Keratinocyte (primary cell): Measurements from ENCODE around the gene SEMA4D. TPM values are rescaled to one million over a fixed set of nuclear protein-coding genes. Genes with fewer than 3 reads are reported as not detected.

Experiments
- DNase-seq: peaks from one replicate; pipeline ENCODE4 v3.0.0-alpha.2; 2011; ENCODE audit warnings: low read depth, missing footprints, low spot score
- FAIRE-seq: peaks from 2 replicates; lab custom pipeline; 2011; peaks lifted over from hg19 to GRCh38; lab: Jason Lieb, UNC
- H2AFZ ChIP-seq: 2 replicates; pipeline ENCODE4 v1.6.0; 2012; ENCODE audit warnings: low read length, control low read depth, inconsistent platforms; ENCODE audit not compliant: control insufficient read depth
- H3K27ac ChIP-seq: 2 replicates; pipeline ENCODE4 v1.5.1; 2011; ENCODE audit warnings: low read length; ENCODE audit not compliant: control insufficient read depth, insufficient read depth
- H3K27me3 ChIP-seq: 3 replicates; pipeline ENCODE4 v1.6.0; 2011; ENCODE audit warnings: low read length; ENCODE audit not compliant: control insufficient read depth, insufficient read depth; ENCODE audit errors: extremely low read depth
- H3K36me3 ChIP-seq, 2 experiments: 2 replicates in 1 of 2; 3 replicates in 1 of 2; pipeline ENCODE4 v1.5.1; 2011; ENCODE audit warnings: low read length in 2 of 2, mild to moderate bottlenecking in 1 of 2; ENCODE audit not compliant: control insufficient read depth in 2 of 2, insufficient read depth in 2 of 2; ENCODE audit errors: extremely low read depth in 1 of 2
- H3K4me1 ChIP-seq: 3 replicates; pipeline ENCODE4 v1.5.1; 2011; ENCODE audit warnings: low read length; ENCODE audit not compliant: control insufficient read depth, insufficient read depth; ENCODE audit errors: extremely low read depth
- H3K4me2 ChIP-seq: 3 replicates; pipeline ENCODE4 v1.6.0; 2011; ENCODE audit warnings: low read depth, low read length; ENCODE audit not compliant: control insufficient read depth, insufficient read depth; ENCODE audit errors: extremely low read depth
- H3K4me3 ChIP-seq, 3 experiments: fragments of 200-600 bp in 1 of 3; sonication (generic) in 1 of 3; 2 replicates in 2 of 3; 3 replicates in 1 of 3; pipeline ENCODE4 v1.5.1; 2011 to 2016; ENCODE audit warnings: low read length in 3 of 3, mild to moderate bottlenecking in 3 of 3, control low read depth in 2 of 3, inconsistent platforms in 1 of 3, low read depth in 1 of 3, mixed read lengths in 1 of 3, mixed run types in 1 of 3, moderate library complexity in 1 of 3; ENCODE audit not compliant: control insufficient read depth in 2 of 3, insufficient read depth in 2 of 3; ENCODE audit errors: extremely low read depth in 1 of 3
- H3K79me2 ChIP-seq: 2 replicates; pipeline ENCODE4 v1.6.0; 2012; ENCODE audit warnings: low read length; ENCODE audit not compliant: control insufficient read depth, insufficient read depth
- H3K9ac ChIP-seq: 3 replicates; pipeline ENCODE4 v1.6.0; 2011; ENCODE audit warnings: low read length; ENCODE audit not compliant: control insufficient read depth, insufficient read depth; ENCODE audit errors: extremely low read depth
- H3K9me1 ChIP-seq: 3 replicates; pipeline ENCODE4 v1.6.0; 2011; ENCODE audit warnings: low read length; ENCODE audit not compliant: control insufficient read depth, insufficient read depth; ENCODE audit errors: extremely low read depth
- H3K9me3 ChIP-seq: 2 replicates; pipeline ENCODE4 v1.5.1; 2012; ENCODE audit warnings: low read depth, low read length; ENCODE audit not compliant: control insufficient read depth
- H4K20me1 ChIP-seq: 3 replicates; pipeline ENCODE4 v1.6.0; 2011; ENCODE audit warnings: low read length; ENCODE audit not compliant: control insufficient read depth, insufficient read depth; ENCODE audit errors: extremely low read depth
- CTCF ChIP-seq, 3 experiments: IDR thresholded peaks in 1 of 3; conservative IDR thresholded peaks in 1 of 3; optimal IDR thresholded peaks in 1 of 3; 2 replicates in 2 of 3; 3 replicates in 1 of 3; pipeline versions ENCODE3 to v1.5.1; 2011; ENCODE audit warnings: low read length in 3 of 3, mild to moderate bottlenecking in 3 of 3, moderate library complexity in 2 of 3, control low read depth in 1 of 3, inconsistent platforms in 1 of 3; ENCODE audit not compliant: insufficient read depth in 2 of 3; ENCODE audit errors: extremely low read depth in 1 of 3
- EZH2 ChIP-seq: IDR thresholded peaks from one replicate; pipeline ENCODE4 v1.6.1; 2012; ENCODE audit warnings: inconsistent platforms, mild to moderate bottlenecking, low read length, moderate library complexity
- dilution Hi-C: fragments of 300-500 bp; cut with MboI; formaldehyde crosslinking; loops from one replicate; pipeline ENCODE4 v1.7.0; 2020; ENCODE audit warnings: low sequenced_read_pairs; ENCODE audit not compliant: extremely low pct_ligation_motif_present
- polyA plus RNA-seq, 5 experiments: library from polyadenylated mRNA; depleted of rRNA in 3 of 5; stranded (reverse) in 3 of 5; stranded (forward) in 1 of 5; unstranded in 1 of 5; fragments of >200 nt; gene quantifications; 1 replicate in 1 of 5; 2 replicates in 3 of 5; 3 replicates in 1 of 5; pipeline versions ENCODE4 v1.2.1 to v1.2.3, GENCODE V29; 2011 to 2012; ENCODE audit warnings: missing spikeins in 2 of 5, low read depth in 1 of 5, low replicate concordance in 1 of 5

SEMA4D gene
- polyA plus RNA-seq, 1 donor (not counting 4 experiments of a cell fraction or from before 2014, with no cell fraction given) = 0.43 TPM

- H3K9me3 ChIP-seq = no peaks in the 10 kb centered on the region
- H2AFZ ChIP-seq = no peak overlapping the region
- H3K79me2 ChIP-seq = no peaks in the 10 kb centered on the region
- FAIRE-seq (no peak), DNase-seq (no peak)
- peaks cover 3% of the 10 kb centered on the region for H3K27me3 ChIP-seq
- dilution Hi-C loops = no loop called here
- no peak overlapping the region for H3K27ac ChIP-seq
- H4K20me1 ChIP-seq = no peaks in the 10 kb centered on the region
- no peaks in the 10 kb centered on the region for H3K36me3 ChIP-seq
- peaks cover 6% of the 10 kb centered on the region for H3K4me1 ChIP-seq
- no peak overlapping the region for H3K4me3 ChIP-seq
- H3K9me1 ChIP-seq = no peaks in the 10 kb centered on the region
- H3K9ac ChIP-seq = no peak overlapping the region
- TF ChIP-seq CTCF (optimal IDR thresholded peaks at IDR 0.05 in 1 of 3, IDR thresholded peaks at IDR 0.05 in 1 of 3, conservative IDR thresholded peaks at IDR 0.05 in 1 of 3; ENCODE audit: extremely low read depth in 1 of 3, insufficient read depth in 2 of 3, low read length in 3 of 3) (no peak), EZH2 (no peak)
- H3K4me2 ChIP-seq = no peak overlapping the region
These were observed 45.2 kb upstream of the SEMA4D start for GRCh38 chr9:89543111-89543510.

GRCh38 chr9:89542401-89543021 is 44.6 kb upstream of the SEMA4D start:
- H3K4me1 ChIP-seq = peaks cover 6% of the 10 kb centered on the region
- FAIRE-seq (no peak), DNase-seq (no peak)
- no peak overlapping the region for H3K27ac ChIP-seq
- no peak overlapping the region for H3K9ac ChIP-seq
- no peak overlapping the region for H3K4me2 ChIP-seq
- no peaks in the 10 kb centered on the region for H3K9me1 ChIP-seq
- H3K27me3 ChIP-seq = peaks cover 3% of the 10 kb centered on the region
- dilution Hi-C loops = no loop called here
- no peaks in the 10 kb centered on the region for H4K20me1 ChIP-seq
- TF ChIP-seq EZH2 = no peak
- H2AFZ ChIP-seq = no peak overlapping the region
- no peaks in the 10 kb centered on the region for H3K9me3 ChIP-seq
- no peak overlapping the region for H3K4me3 ChIP-seq
- no peaks in the 10 kb centered on the region for H3K79me2 ChIP-seq
- no peaks in the 10 kb centered on the region for H3K36me3 ChIP-seq

GRCh38 chr9:89541798-89542197 is 43.9 kb upstream of the SEMA4D start:
- Histone ChIP-seq H3K79me2 (no peaks in the 10 kb centered on the region), H3K4me1 (peaks cover 6% of the 10 kb centered on the region), H3K36me3 (no peaks in the 10 kb centered on the region), H3K27me3 (peaks cover 3% of the 10 kb centered on the region), H4K20me1 (no peaks in the 10 kb centered on the region), H3K9me1 (no peaks in the 10 kb centered on the region), H3K4me2 (no peak overlapping the region), H3K9ac (no peak overlapping the region), H3K9me3 (no peaks in the 10 kb centered on the region), H2AFZ (no peak overlapping the region), H3K4me3 (no peak overlapping the region), H3K27ac (no peak overlapping the region)
- FAIRE-seq (no peak), DNase-seq (no peak)
- dilution Hi-C loops = no loop called here
- TF ChIP-seq EZH2 (no peak), CTCF (optimal IDR thresholded peaks at IDR 0.05 in 1 of 3, IDR thresholded peaks at IDR 0.05 in 1 of 3, conservative IDR thresholded peaks at IDR 0.05 in 1 of 3; ENCODE audit: extremely low read depth in 1 of 3, insufficient read depth in 2 of 3, low read length in 3 of 3) (no peak)
